GM21367 (cell line): ENCODE data around the gene RBFOX1.

ENCODE experiments used
- ATAC-seq: cut with Tn5 transposase; IDR thresholded peaks from one replicate; pipeline ENCODE4 v1.9.1; 2021; ENCODE audit not compliant: unreplicated experiment

Gene RBFOX1

DNA sequence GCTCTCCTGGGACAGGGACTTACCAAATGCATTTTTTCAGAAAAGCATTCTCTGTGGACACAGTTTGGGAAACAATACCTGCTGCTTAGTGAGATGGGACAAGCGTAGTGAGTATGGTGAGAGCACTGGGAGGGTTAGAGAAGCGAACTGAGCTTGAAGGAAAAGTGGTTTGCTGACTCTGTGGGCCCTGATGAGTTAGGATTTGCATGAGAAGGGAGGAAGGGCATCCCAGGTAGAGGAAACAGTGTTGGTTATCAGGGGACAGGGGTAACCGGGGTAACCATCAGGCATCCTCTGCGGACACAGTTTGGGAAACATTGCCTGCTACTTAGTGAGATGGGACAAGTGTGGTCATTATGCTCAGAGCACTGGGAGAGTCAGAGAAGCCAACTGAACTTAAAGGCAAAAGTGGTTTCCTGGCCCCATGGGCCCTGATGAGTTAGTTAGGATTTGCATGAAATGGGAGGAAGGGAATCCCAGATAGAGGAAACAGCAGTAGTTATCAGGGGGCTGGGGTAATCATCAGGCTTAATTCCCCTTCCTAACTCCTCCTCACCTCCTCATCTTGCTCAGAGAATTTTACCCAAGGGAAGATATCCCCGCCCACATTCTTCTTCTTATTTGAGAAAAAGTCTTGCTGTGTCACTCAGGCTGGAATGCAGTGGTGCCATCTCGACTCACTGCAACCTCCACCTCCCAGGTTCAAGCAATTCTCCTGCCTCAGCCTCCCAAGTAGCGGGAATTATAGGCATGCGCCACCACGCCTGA is 319.3 kb downstream of the RBFOX1 start:
- no peak for ATAC-seq

GRCh38 chr16:7653746-7654461 is 321.3 kb downstream of the RBFOX1 start:
- ATAC-seq: no peak

DNA sequence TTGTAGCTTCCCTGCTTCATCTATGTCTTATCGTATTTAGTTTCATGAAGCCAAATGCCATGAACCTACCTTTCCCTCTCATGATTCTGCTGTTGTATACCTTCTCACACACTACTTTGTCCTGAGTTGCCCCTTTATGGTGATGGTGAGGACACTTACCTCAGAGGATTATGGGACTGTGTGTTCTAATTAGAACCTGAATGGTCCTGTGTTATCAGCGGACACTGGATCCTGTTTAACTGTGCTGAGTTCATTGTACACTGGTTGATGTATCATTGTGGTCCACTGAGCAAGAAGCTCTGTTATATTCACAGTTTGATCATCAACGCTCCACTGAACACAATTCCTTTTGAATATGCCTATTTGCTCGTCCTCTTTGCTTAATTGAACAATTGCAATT is 343.0 kb downstream of the RBFOX1 start:
- no peak for ATAC-seq

DNA sequence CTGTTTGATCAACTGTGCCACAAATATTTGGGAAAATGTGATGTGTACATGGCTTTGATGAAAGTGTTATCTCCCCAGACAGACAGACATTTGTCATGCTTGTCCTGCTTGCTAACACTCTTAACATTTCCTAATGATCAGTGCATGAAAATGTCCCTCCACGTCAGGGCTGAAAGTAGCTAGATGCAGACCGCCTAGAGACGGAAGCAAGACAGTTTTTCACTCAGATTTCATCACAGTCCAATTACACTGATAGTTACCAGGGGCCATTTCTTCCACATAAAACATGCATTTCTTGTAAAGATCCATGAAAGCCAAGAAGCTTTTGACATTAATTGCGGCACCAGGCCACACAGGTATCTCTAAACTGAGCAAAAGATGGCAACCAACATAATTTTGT is 347.7 kb downstream of the RBFOX1 start:
- ATAC-seq: no peak

DNA sequence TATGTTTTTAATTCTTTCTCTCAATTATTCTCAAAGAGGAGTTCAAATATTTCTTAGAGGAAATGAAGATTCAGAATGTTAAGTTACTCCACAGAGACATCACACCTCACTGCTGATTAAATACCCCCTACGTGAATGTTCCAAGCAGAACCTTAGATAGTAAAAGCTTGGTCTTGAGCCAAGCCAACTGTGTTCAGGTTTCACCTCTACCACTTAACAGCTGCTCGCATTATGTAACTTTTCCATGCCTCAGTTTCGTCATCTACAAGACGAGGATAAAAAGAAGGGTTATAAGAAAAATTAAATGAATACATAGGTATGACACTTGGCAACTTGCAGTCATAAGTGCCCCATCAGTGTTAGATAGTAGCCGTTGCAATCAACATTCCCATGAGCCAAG is 356.2 kb downstream of the RBFOX1 start:
- no peak for ATAC-seq

DNA sequence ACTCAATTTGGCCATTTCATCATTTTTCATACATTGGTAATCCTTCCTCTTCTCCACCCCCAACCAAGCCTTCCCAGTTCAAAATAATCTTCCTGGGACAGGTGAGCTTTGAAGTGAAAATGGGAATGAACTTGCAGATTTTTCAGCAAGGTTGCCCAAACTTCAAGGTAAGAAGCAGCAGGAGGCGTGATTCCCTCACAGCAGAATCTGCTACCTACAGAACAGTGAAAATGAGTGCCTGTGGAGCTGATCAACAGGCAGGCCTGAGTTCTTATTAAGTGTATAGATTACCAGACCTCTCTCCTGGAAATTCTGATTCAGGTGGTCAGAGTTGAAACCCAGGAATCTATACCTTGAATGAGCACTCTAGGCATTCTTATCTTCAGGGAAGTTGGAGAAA is 356.6 kb downstream of the RBFOX1 start:
- ATAC-seq: no peak

DNA sequence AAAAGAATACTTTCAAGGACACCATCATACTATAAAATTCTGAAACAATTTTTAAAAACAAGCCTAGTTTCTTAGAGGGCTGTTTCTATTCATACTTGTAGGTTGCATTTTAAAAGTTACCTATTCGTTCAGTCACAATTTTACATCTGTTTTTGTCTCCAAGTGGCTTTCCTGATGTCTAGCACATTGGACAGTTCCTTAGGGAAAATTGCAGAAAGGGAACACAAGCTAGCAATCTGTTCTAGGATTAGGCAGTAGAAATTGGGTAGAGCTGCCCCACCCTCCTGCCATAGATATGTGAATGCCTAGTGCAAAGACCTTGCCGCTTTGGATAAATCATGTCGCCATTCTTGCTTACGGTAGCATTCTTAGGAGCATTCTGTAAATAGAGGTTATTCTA is 358.9 kb downstream of the RBFOX1 start:
- ATAC-seq: no peak

GRCh38 chr16:7703672-7704071 is 371.0 kb downstream of the RBFOX1 start:
- no peak for ATAC-seq

- no peak for ATAC-seq
These were observed 373.2 kb downstream of the RBFOX1 start for GRCh38 chr16:7705885-7706284.

DNA sequence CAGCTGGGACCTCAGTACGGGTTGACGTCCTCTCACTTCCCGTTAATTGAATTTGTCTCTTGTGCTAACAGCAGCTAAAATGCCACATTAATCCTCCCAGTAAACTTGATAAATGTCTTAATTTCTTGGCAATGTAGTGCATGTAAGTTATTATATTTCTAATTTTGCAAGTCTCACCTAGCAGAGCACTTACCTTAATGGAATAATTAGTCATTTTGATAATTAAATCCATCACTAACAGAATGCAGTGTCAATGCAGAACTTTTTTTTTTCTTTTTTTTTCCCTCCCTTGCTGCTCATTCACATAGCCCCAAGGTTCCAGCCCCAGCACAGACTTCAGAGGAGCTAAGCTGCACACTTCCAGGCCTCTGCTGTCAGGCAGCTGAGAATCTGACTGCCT is 376.5 kb downstream of the RBFOX1 start:
- ATAC-seq: no peak

GRCh38 chr16:7713244-7713643 is 380.6 kb downstream of the RBFOX1 start:
- ATAC-seq: no peak

GRCh38 chr16:7714775-7715174 is 382.1 kb downstream of the RBFOX1 start:
- ATAC-seq: no peak

DNA sequence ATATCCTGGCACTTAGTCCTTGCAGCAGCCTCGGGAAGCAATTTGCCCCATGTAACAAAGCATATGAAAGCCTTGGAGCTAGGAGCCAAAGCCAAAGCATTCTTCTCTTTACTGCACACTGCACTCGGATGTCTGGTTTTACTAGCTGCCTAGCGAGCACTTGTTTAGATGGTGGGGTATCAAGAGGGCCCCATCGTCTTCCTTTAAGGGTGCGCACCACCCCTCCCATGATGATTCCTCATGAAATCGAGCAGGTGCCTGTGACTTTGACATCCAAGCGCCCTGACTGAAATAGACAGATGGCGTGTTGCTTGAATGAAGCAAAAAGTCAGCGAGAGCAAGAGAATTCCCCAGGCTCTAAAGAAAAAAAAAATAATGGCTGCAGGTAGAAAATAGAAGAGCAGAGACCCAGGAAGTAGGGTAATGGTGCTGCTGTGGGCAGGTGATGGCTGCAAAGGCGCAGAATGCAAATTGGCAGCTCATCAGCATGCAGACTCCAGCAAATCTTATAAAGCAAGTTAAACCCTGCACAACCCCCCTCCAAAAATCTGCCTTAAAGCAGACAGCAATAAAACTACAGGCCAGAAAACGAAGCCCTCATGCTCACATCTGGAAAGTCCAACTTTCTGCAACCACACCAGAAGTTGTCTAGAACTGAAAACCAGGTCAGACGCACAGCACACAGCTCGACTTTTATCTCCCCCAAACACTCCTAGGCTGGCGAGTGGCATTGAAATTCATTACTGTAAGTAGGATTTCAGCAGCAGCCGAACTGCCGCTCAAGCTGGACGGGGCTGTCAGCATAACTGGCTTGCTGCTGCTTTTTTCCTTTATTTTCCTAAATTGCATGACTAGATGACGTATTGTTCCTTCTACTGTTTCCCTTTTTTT is 384.3 kb downstream of the RBFOX1 start:
- ATAC-seq: no peak

DNA sequence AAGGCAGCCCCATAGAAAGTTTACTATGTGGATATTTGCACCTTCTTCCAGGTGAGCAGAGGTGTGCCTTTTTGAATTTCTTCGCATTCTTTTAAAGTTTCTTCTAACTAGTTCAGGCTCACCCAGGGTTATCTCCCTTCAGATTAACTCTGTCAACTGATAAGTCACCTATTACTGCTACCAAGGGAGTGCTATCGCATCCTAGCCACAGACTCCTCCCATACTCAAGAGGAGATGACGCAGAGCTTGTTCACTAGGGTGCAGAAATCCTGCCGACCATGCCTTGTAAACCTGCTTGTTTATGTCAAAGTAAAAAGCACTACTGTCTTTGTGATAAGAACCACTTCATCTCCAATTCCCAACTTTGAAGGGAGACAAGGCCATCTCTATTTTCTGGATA is 390.1 kb downstream of the RBFOX1 start:
- ATAC-seq: no peak

- ATAC-seq: no peak
These were observed 398.5 kb downstream of the RBFOX1 start for GRCh38 chr16:7731141-7731540.

DNA sequence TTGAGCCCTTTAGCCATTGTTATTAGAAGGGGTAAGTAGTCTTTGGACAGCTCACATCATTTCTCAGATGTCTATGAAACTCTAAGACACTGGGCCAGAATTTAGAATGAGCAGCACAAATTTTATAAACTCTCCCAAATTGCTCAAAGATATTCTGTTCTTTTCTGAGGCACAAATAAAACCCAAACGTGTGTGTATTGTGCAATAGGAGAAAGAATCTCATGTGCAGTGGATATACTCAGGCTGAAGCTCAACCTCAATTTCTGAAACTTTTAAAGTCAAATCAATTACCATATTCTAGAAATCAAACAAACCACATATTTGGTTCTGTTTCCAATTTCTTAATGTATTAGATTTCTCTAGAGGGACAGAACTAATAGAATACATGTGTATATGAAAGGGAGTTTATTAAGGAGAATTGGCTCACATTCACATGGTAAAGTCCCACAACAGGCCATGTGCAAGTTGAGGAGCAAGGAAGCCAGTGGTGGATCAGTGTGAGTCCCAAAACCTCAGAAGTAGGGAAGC is 403.6 kb downstream of the RBFOX1 start:
- no peak for ATAC-seq

DNA sequence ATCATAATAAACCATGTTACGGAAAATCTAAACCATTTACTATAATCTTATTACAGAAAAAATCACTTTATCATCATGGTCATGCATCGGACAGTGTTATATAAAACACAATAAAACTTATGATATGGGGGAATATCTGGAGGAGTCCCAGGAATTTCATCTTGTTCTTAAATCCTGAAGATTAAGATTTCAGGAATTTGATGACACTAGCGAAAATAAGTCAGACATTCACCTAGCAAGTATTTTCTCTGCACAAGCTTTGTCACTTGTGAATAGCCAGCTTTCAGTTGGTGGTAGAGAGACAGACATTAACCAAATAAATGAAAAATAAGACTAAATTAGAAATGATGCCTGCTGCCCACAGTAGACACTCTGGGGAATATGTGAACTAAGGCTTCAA is 410.0 kb downstream of the RBFOX1 start:
- no peak for ATAC-seq

DNA sequence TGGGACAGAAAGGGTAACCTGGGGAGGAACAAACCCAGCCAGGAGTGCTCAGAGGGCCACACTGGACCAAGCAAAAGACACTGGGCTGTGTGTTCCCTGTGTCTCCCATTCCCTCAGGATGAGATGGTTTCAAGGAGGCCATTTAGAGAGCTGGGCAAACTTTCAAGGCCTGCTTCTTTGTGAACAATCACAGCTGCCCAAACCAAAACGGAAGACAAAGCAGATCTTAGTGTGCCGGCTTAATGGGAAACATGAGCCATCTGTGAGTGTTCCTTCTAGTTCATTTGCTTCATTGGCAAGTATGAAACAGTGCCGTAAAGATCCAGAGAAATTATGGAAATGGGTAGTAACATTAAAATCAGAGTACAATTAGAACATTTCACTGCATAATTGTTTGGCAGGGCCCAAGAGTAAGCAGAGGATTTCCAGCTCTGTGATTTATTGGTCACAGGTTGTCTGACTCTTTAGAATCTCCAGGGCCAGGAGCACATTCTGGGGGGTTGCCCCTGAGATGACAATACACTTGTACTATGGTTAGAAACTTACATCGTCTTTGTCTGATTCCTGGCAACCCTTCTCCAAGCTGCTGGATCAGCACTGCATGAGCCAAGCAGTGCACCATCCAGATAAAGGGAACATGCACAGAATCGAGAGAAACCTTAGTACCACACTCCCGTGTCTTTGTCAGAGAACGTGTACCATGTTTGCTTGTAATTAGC is 412.1 kb downstream of the RBFOX1 start:
- ATAC-seq: no peak

GRCh38 chr16:7745276-7745675 is 412.6 kb downstream of the RBFOX1 start:
- ATAC-seq: no peak

DNA sequence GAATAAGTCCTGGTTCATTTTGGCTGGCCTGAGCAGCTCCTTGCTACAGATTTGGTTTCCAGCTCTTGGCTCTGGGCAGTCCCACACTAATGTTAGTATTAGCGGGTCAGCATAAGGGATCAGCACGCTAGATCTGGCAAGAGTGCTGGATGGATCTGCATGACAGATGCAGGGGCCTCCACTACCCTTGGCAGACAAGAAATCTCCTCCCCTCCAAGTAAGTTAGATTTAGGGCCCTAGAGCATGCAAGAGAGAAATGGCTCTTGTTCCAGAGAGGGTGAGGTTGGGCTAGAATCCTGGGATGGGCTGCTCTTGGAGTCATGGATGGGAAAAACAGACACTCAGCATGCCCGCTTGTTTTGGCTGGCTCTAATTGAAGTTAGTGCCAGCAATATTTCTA is 414.3 kb downstream of the RBFOX1 start:
- ATAC-seq: no peak

DNA sequence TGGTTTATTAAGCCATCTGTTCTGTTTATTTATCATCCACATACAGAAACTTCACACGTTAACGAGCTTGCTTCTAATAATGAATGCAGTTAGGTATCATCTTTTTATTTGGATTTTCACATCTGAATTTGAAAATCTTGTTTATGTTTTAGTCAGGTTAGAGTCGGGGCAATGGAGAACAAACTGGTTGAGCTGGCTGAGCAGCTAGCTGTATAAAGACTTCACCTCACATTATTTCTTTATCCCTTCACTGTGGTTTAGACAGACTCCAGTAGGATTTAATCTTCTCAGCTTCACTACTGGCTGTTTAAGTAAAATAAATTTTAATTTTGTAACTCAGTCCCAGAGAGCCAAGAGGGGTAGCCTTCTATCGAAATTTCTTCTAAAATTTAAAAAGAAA is 415.9 kb downstream of the RBFOX1 start:
- no peak for ATAC-seq
